Measurements from ENCODE around the gene ZNF865. TPM values are rescaled to one million over a fixed set of nuclear protein-coding genes. Genes with fewer than 3 reads are reported as not detected.

The ZNF865 gene
- total RNA-seq, 1 donor from 2014 or later = 21.4 TPM

DNA sequence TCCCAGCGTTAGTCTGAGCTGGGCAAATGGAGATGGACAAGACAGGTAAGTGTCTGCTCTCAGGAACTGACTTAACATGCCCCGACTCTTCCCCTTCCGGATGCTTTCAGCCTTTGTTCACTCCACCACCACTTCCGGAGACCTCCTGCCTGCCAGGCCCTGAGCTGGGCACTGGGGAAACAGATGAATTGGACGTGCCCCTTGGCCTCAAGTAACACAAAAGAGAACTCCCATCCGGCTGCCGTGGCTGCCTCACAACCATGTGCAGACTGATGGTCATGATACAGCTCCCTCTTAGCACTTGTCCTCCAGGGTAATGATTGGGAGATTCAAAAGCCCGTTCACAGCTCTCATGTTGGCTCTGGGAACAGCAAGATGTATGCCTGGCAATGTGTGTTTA is 12.0 kb downstream of the ZNF865 start:
- Mint-ChIP-seq H3K4me1 (no peaks in the 10 kb centered on the region), H3K27me3 (ENCODE audit: low read depth) (no peaks in the 10 kb centered on the region), H3K9me3 (no peaks in the 10 kb centered on the region), H3K4me3 (no peak overlapping the region), H3K27ac (no peak overlapping the region), H3K36me3 (peaks cover 26% of the 10 kb centered on the region)
- TF ChIP-seq CTCF (IDR thresholded peaks at IDR 0.05; ENCODE audit: unreplicated experiment) = no peak
- no peak for DNase-seq (ENCODE audit: low spot score in 2 of 2, unreplicated experiment in 2 of 2)

- no peaks in the 10 kb centered on the region for H3K27me3 Mint-ChIP-seq (ENCODE audit: low read depth)
- H3K4me1 Mint-ChIP-seq = peaks cover 3% of the 10 kb centered on the region
- H3K27ac Mint-ChIP-seq = no peak overlapping the region
- no peak for DNase-seq (ENCODE audit: low spot score in 2 of 2, unreplicated experiment in 2 of 2)
- no peaks in the 10 kb centered on the region for H3K9me3 Mint-ChIP-seq
- H3K4me3 Mint-ChIP-seq = no peak overlapping the region
- peaks cover 21% of the 10 kb centered on the region for H3K36me3 Mint-ChIP-seq
- no peak for TF ChIP-seq CTCF (IDR thresholded peaks at IDR 0.05; ENCODE audit: unreplicated experiment)
Measured at GRCh38 chr19:55618426-55618825, 13.0 kb downstream of the ZNF865 start.

DNA sequence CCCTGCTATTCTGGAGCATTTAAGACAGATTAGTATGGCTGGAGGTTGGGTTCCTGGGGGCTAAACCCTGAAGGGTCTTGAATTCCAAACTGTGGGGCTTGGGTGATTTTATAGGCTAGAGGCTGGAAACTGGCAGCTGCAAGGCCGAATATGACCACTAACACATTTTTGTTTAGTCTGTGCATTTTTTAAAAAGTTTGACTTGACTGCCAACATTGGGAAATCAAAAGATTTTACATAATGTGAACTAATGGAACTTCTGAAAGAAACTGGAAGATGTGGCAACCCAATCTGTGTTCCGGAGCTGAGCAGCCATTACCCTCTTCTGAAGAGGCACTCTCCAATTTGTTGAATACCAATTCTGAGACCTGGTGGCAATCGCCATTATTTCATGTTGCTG is 13.8 kb downstream of the ZNF865 start:
- H3K9me3 Mint-ChIP-seq = no peaks in the 10 kb centered on the region
- H3K27ac Mint-ChIP-seq = no peak overlapping the region
- H3K4me3 Mint-ChIP-seq = no peak overlapping the region
- H3K36me3 Mint-ChIP-seq = peaks cover 23% of the 10 kb centered on the region
- no peak for DNase-seq (ENCODE audit: low spot score in 2 of 2, unreplicated experiment in 2 of 2)
- H3K4me1 Mint-ChIP-seq = peaks cover 9% of the 10 kb centered on the region
- H3K27me3 Mint-ChIP-seq (ENCODE audit: low read depth) = no peaks in the 10 kb centered on the region
- TF ChIP-seq CTCF (IDR thresholded peaks at IDR 0.05; ENCODE audit: unreplicated experiment) = no peak

DNA sequence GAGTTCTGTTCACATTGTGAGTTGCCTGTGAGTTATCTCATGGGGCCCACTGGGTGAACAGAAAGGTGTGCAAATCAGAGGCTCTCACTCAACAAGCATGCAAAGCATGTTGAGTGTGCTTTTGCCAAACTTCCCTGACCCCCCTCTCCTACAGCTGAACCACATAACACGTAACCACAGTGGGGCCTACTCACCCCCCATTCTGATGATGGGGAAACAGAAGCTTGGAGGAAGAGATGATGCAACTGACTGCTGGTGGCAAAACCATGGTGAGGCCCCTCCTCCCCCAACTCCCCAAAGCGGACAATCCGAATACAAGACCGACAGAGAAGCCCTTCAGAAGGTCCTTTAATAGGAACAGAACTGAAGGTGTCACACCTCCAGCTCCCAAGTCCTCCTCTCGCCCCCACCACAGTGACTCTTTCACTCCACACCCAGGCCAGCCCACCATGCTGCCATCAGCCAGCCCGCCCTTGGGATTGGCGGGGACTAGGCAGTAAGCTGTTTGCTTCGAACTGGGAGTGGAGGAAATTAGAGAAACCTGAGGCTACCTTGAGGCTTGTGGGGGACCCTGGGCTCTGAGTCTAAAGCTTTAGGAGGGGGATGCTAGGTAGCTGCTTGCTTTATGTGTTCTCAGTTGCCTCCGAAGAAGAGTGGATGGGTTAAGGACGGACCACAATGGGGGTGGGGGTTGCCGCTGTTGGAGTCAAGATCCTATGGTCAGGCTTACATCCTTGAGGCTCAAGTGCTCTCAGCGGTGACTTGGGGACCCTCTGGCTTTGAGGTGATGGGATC is 15.2 kb downstream of the ZNF865 start:
- Mint-ChIP-seq H3K9me3 (no peaks in the 10 kb centered on the region), H3K27me3 (ENCODE audit: low read depth) (no peaks in the 10 kb centered on the region)

GRCh38 chr19:55621205-55621672 is 15.8 kb downstream of the ZNF865 start:
- no peaks in the 10 kb centered on the region for H3K9me3 Mint-ChIP-seq
- no peak overlapping the region for H3K4me3 Mint-ChIP-seq
- H3K4me1 Mint-ChIP-seq = peaks cover 14% of the 10 kb centered on the region
- no peak overlapping the region for H3K27ac Mint-ChIP-seq
- no peaks in the 10 kb centered on the region for H3K27me3 Mint-ChIP-seq (ENCODE audit: low read depth)
- H3K36me3 Mint-ChIP-seq = peaks cover 21% of the 10 kb centered on the region
- no peak for DNase-seq (ENCODE audit: low spot score in 2 of 2, unreplicated experiment in 2 of 2)
- no peak for TF ChIP-seq CTCF (IDR thresholded peaks at IDR 0.05; ENCODE audit: unreplicated experiment)

More for the DNA sequence above, 15.2 kb downstream of the ZNF865 start:
- DNase-seq (ENCODE audit: low spot score in 2 of 2, unreplicated experiment in 2 of 2) = no peak
- peaks cover 14% of the 10 kb centered on the region for H3K4me1 Mint-ChIP-seq
- H3K4me3 Mint-ChIP-seq = no peak overlapping the region
- peaks cover 21% of the 10 kb centered on the region for H3K36me3 Mint-ChIP-seq
- TF ChIP-seq CTCF (IDR thresholded peaks at IDR 0.05; ENCODE audit: unreplicated experiment) = no peak
- H3K27ac Mint-ChIP-seq = no peak overlapping the region
